ENCODE data around the gene LRIG2. TPM values are rescaled to one million over a fixed set of nuclear protein-coding genes. Genes with fewer than 3 reads are reported as not detected.

Gene LRIG2
- total and polyA plus RNA-seq, 2 of the 13 experiments (the other 11 are each of a cell fraction or from before 2014, with no cell fraction given): 8.1 to 12.2 TPM

- TF ChIP-seq, protein P1, sequence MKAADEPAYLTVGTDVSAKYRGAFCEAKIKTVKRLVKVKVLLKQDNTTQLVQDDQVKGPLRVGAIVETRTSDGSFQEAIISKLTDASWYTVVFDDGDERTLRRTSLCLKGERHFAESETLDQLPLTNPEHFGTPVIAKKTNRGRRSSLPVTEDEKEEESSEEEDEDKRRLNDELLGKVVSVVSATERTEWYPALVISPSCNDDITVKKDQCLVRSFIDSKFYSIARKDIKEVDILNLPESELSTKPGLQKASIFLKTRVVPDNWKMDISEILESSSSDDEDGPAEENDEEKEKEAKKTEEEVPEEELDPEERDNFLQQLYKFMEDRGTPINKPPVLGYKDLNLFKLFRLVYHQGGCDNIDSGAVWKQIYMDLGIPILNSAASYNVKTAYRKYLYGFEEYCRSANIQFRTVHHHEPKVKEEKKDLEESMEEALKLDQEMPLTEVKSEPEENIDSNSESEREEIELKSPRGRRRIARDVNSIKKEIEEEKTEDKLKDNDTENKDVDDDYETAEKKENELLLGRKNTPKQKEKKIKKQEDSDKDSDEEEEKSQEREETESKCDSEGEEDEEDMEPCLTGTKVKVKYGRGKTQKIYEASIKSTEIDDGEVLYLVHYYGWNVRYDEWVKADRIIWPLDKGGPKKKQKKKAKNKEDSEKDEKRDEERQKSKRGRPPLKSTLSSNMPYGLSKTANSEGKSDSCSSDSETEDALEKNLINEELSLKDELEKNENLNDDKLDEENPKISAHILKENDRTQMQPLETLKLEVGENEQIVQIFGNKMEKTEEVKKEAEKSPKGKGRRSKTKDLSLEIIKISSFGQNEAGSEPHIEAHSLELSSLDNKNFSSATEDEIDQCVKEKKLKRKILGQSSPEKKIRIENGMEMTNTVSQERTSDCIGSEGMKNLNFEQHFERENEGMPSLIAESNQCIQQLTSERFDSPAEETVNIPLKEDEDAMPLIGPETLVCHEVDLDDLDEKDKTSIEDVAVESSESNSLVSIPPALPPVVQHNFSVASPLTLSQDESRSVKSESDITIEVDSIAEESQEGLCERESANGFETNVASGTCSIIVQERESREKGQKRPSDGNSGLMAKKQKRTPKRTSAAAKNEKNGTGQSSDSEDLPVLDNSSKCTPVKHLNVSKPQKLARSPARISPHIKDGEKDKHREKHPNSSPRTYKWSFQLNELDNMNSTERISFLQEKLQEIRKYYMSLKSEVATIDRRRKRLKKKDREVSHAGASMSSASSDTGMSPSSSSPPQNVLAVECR (CRISPR knock-in tag; IDR thresholded peaks at IDR 0.05; ENCODE audit: borderline replicate concordance): no peak
- TF ChIP-seq, protein P2, sequence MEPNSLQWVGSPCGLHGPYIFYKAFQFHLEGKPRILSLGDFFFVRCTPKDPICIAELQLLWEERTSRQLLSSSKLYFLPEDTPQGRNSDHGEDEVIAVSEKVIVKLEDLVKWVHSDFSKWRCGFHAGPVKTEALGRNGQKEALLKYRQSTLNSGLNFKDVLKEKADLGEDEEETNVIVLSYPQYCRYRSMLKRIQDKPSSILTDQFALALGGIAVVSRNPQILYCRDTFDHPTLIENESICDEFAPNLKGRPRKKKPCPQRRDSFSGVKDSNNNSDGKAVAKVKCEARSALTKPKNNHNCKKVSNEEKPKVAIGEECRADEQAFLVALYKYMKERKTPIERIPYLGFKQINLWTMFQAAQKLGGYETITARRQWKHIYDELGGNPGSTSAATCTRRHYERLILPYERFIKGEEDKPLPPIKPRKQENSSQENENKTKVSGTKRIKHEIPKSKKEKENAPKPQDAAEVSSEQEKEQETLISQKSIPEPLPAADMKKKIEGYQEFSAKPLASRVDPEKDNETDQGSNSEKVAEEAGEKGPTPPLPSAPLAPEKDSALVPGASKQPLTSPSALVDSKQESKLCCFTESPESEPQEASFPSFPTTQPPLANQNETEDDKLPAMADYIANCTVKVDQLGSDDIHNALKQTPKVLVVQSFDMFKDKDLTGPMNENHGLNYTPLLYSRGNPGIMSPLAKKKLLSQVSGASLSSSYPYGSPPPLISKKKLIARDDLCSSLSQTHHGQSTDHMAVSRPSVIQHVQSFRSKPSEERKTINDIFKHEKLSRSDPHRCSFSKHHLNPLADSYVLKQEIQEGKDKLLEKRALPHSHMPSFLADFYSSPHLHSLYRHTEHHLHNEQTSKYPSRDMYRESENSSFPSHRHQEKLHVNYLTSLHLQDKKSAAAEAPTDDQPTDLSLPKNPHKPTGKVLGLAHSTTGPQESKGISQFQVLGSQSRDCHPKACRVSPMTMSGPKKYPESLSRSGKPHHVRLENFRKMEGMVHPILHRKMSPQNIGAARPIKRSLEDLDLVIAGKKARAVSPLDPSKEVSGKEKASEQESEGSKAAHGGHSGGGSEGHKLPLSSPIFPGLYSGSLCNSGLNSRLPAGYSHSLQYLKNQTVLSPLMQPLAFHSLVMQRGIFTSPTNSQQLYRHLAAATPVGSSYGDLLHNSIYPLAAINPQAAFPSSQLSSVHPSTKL (CRISPR knock-in tag; IDR thresholded peaks at IDR 0.05): 0 out of 2 replicates have a peak, but pooled peaks have one; percentile 19
- TF ChIP-seq HOXA5 (CRISPR knock-in tag; IDR thresholded peaks at IDR 0.05) (no peak), DBP (CRISPR knock-in tag; IDR thresholded peaks at IDR 0.05; ENCODE audit: not compliant biosample characterization) (no peak), HMG20B (CRISPR knock-in tag; conservative IDR thresholded peaks at IDR 0.05) (no peak), ZNF18 (CRISPR knock-in tag; IDR thresholded peaks at IDR 0.05; ENCODE audit: insufficient replicate concordance) (no peak), ZNF710 (CRISPR knock-in tag; IDR thresholded peaks at IDR 0.05; ENCODE audit: borderline replicate concordance) (no peak), NR2F2 (IDR thresholded peaks at IDR 0.05; ENCODE audit: borderline replicate concordance, low read depth) (no peak), PITX1 (CRISPR knock-in tag; IDR thresholded peaks at IDR 0.05) (0 out of 2 replicates have a peak, but pooled peaks have one; percentile 37)
- TF ChIP-seq, protein P3, sequence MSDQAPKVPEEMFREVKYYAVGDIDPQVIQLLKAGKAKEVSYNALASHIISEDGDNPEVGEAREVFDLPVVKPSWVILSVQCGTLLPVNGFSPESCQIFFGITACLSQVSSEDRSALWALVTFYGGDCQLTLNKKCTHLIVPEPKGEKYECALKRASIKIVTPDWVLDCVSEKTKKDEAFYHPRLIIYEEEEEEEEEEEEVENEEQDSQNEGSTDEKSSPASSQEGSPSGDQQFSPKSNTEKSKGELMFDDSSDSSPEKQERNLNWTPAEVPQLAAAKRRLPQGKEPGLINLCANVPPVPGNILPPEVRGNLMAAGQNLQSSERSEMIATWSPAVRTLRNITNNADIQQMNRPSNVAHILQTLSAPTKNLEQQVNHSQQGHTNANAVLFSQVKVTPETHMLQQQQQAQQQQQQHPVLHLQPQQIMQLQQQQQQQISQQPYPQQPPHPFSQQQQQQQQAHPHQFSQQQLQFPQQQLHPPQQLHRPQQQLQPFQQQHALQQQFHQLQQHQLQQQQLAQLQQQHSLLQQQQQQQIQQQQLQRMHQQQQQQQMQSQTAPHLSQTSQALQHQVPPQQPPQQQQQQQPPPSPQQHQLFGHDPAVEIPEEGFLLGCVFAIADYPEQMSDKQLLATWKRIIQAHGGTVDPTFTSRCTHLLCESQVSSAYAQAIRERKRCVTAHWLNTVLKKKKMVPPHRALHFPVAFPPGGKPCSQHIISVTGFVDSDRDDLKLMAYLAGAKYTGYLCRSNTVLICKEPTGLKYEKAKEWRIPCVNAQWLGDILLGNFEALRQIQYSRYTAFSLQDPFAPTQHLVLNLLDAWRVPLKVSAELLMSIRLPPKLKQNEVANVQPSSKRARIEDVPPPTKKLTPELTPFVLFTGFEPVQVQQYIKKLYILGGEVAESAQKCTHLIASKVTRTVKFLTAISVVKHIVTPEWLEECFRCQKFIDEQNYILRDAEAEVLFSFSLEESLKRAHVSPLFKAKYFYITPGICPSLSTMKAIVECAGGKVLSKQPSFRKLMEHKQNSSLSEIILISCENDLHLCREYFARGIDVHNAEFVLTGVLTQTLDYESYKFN (CRISPR knock-in tag; conservative IDR thresholded peaks at IDR 0.05): peak; percentile 26
These were observed 13.9 kb upstream of the LRIG2 start (continued) for GRCh38 chr1:113058941-113059706.

Measured in HepG2 (cell line).